ENCODE results near the gene CASS4.

DNA sequence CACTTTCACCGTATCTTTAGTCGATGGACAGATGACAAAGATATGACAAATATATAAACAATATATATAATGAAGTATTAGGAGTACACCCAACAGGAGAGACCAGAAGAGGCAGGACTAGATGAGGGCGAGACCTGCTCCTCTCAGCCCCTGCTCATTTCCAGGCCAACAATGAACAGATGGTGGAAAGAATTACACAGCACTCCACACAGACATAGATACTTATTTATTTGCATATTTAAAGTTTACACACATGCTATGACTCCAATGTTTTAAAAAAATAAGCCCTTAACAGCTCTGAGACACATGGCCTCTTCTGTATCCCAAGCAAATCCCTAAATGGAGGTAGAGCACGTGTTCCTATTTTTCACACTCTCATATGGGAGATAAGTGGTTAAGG, 42.9 kb upstream of the CASS4 start:
- TF ChIP-seq, protein P1, sequence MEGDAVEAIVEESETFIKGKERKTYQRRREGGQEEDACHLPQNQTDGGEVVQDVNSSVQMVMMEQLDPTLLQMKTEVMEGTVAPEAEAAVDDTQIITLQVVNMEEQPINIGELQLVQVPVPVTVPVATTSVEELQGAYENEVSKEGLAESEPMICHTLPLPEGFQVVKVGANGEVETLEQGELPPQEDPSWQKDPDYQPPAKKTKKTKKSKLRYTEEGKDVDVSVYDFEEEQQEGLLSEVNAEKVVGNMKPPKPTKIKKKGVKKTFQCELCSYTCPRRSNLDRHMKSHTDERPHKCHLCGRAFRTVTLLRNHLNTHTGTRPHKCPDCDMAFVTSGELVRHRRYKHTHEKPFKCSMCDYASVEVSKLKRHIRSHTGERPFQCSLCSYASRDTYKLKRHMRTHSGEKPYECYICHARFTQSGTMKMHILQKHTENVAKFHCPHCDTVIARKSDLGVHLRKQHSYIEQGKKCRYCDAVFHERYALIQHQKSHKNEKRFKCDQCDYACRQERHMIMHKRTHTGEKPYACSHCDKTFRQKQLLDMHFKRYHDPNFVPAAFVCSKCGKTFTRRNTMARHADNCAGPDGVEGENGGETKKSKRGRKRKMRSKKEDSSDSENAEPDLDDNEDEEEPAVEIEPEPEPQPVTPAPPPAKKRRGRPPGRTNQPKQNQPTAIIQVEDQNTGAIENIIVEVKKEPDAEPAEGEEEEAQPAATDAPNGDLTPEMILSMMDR (IDR thresholded peaks at IDR 0.05), result no peak
- TF ChIP-seq POLR2AphosphoS5 (IDR thresholded peaks at IDR 0.05; ENCODE audit: insufficient read depth in 1 of 2, low read depth in 1 of 2) (no peak), POLR2A (IDR thresholded peaks at IDR 0.05) (no peak)
